A172 (cell line): ENCODE data around the gene LRRC27. TPM values are rescaled to one million over a fixed set of nuclear protein-coding genes. Genes with fewer than 3 reads are reported as not detected.
A peak's percentile ranks its signal among the peaks of the same experiment; 100 is the strongest.
"Not testable (repeated sequence)": the region's sequence is repeated elsewhere in the genome, so short reads cannot be mapped to it uniquely, and the experiment has no call there.

Source experiments
- DNase-seq: peaks from one replicate; pipeline ENCODE4 v3.0.0-alpha.2; 2015; ENCODE audit warnings: low spot score
- total RNA-seq: library from RNA; depleted of rRNA; stranded (reverse); fragments of >200 nt; shearing (Covaris generic); gene quantifications from 2 replicates; pipeline ENCODE4 v1.2.3, GENCODE V29; 2014

Gene LRRC27
- total RNA-seq, 1 experiment from 2014 or later = 1.6 TPM

GRCh38 chr10:132314881-132315280 is 17.1 kb upstream of the LRRC27 start:
- DNase-seq = not testable (repeated sequence)

GRCh38 chr10:132316133-132316532 is 15.9 kb upstream of the LRRC27 start:
- no peak for DNase-seq

- DNase-seq = not testable (repeated sequence)
These were observed 14.5 kb upstream of the LRRC27 start for GRCh38 chr10:132317477-132317876.

DNA sequence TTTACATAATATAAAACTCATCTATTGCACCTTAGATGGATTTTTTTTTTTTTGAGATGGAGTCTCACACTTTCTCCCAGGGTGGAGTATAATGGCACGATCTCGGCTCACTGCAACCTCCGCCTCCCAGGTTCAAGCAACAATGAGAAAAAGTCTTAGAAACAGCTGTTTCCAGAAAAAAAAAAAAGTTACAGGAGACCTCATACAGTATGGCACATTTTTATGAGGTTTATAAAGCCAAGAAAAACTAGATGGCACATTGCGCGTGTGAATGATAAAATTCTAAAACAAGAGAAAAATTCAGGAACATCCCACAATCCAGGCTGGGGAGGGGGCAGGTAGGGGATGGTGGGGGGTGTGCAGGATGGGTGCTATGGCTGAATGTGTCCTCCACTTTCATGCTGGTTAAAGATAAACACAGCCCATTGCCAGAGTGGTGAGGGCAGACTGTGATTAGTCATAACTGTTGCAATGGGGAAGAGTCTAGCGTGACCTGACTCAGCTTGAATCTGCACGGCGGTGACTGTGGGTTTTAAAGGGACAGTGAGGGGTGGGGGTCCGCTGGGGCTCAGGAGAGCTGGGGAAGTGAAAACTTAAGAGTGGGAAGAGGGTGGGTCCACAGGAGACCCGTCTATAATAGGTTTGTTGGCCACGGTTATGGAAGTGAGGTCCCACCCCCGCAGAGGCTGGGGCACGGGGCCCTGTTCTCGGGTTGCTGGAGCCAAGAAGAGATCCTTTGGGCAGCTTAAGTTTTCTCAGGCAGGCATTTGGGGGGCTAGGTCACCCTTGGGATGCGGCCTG is 11.9 kb upstream of the LRRC27 start:
- peak; percentile 76 for DNase-seq

DNA sequence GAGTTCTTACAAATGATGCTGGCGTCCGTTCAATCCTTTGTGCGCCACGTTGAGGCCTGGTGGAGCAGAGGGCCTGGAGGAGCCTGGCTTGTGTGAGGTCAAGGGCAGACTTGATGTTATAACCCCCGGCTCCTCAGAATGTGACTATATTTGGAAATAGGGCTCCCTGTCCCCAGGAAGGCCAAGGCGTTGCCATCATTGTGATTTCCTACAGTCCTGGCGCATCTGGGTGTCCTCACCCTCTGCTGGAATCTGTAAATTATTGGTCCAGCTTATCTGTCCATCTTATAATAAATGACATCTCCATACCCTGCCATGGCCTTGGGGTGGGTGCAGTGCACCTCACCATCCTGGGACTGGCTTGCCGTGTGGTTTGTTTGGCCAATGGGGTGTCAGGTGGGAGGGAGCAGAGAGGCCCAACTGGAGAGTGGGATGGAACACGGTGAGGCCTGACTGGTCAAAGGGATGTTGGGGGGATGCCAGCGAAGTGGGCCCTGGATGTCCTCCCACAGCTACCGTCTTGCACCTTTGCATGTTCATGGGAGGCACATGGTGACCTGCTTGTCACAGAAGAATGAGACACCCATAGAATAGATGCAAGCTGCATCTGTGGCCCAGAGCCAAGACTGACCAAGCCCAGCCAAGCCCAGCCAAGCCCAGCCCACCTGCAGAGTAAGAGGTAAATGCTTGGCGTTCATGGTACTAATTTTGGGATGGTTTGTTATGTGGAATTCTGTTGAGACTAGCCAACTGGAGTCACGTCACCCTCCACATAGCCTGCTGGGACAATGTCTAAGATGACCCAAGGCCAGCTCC is 11.1 kb upstream of the LRRC27 start:
- DNase-seq = no peak

DNA sequence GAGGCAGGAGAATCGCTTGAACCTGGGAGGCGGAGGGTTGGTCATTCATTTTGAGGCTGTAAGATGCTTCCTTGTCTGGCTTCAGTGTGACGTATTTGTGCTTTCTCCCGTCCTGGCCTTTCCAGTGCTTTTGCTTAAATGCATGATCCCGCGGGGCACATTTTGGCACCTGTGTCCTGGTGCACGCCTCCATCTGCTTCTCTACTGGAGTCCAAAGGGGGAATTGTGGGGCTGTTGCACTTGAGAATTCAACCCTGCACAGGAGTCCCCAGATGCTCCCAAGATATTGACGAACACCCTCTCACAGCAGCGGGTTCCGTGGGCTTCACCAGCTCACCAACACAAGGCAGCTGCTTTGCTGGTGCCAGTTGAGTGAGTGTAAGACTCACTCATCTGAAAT is 10.3 kb upstream of the LRRC27 start:
- DNase-seq = no peak

- DNase-seq = no peak
These were observed 9.4 kb upstream of the LRRC27 start for GRCh38 chr10:132322586-132323048.

DNA sequence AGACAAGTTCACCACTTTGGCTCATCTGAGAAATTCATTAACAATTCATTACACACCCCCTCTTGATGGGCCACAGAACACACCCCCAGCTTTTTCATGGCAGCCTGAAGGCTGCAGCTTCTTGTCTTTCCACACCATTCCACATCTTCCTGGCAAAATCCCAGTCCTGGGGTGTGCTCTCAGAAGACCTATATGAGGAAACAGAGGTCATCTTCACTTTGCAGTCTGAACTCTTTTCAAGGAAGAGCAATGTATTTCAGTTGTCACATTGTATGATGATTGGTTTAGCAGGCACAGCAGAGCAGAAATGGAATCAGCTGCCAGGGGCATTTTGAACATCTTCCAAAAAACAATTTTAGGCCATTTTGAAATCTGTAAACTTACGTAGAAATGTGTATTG is 7.8 kb upstream of the LRRC27 start:
- no peak for DNase-seq

DNA sequence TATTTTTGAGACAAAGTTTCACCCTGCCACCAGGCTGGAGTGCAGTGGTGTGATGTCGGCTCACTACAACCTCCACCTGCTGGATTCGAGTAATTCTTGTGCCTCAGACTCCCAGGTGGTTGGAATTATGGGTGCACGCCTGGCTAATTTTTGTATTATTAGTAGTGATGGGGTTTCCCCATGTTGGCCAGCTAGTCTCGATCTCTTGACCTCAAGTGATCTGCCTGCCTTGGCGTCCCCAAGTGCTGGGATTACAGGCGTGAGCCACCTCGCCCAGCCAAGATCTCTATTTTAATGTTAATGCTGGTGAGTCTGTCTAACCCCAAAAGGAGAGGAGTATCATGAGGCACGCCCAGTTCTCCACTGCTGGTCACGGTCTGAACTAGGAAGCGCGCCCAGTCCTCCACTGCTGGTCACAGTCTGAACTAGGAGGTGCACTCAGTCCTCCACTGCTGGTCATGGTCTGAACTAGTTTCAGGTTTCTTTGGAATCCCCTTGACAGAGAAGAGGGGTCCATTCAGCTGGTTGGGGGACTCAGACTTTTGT is 5.6 kb upstream of the LRRC27 start:
- no peak for DNase-seq

DNA sequence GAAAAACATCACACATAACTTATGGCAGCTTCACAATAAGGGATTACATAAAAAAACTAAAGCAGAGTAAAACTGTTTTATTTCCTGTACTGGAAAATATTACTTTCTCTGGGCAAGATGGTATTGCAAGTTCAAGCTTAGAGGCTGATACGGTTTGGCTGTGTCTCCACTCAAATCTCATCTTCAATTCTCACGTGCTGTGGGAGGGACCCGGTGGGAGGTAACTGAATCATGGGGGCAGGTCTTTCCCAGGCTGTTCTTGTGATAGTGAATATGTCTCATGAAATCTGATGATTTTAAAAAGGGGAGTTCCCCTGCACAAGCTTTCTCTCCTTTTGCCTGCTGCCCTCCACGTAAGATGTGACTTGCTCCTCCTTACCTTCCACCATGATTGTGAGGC is 5.1 kb upstream of the LRRC27 start:
- DNase-seq = peak; percentile 35

DNA sequence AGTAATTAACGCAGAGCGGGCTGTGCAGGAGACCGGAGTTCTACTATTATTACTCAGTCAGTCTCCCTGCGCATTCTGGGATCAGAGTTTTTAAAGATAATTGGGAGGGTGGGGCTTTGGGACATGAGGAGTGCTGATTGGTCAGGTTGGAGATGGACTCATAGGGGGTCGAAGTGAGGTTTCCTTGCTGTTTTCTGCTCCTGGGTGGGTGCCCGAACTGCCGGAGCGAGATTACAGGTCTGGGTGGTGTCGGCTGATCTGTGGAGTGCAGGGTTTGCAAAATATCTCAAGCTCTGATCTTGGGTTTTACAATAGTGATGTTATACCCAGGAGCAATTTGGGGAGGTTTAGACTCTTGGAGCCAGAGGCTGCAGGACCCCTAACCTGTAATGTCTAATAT is 3.9 kb upstream of the LRRC27 start:
- no peak for DNase-seq

GRCh38 chr10:132328738-132329137 is 3.3 kb upstream of the LRRC27 start:
- DNase-seq = no peak

DNA sequence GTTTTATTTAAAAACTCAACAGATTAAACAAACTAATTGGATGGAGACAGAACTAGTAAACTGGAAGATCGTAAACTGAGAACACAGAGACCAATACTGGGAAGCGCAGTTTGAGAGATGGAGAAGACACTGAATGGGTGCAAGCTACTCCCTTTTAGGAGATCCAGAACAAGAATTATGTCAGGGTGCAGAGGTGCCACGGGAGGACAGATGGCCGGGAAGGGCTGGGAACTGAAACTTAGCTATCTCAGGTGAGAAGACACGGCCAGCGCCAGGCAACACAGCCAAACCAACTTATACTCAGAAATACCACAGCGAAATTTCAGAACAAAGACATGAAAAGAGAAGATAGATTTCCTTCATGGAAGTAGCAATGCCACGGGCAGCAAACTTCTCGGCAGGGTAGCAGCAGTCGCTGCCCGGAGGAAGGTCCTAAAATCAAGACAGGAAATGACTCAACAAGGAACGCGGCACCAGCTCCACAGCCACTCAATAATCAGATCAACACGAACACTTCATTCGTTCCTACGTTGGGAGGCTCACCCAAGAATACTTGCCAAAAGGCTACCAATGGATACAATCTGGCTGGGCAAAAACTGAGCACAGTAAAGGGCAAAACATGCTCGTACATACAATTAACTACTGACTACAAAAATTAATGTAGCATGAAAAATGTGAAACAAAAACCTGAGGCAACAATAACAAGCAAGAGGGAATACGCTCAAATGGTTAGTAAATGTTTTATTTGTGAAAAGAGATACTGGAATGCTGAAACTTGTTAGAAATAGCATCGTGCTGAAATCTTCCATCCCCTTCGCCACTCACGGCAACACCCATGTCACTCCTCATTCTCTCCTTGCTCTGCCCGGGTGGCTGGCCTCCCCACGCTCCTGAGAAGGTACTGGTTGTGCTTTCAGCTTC is 2.2 kb upstream of the LRRC27 start:
- DNase-seq = peak; percentile 71

GRCh38 chr10:132330486-132330833 is 1.5 kb upstream of the LRRC27 start:
- DNase-seq = no peak

DNA sequence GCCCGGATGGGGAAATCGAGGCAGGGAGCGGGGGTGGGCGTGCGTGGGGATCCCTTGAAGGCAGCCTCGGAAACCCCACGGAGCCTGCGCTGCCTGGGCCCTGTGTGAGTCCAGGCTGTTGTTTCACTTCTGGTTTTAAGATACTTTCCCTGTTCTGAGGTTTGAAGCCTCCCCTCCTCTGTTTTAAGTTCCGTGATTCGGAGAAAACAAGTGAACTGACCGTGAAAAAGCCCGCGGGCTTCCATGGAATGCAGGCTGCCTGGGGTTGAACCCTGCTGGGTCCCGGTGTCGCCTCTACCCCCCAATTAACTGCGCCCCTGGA is 401 bp downstream of the LRRC27 start:
- DNase-seq = no peak

DNA sequence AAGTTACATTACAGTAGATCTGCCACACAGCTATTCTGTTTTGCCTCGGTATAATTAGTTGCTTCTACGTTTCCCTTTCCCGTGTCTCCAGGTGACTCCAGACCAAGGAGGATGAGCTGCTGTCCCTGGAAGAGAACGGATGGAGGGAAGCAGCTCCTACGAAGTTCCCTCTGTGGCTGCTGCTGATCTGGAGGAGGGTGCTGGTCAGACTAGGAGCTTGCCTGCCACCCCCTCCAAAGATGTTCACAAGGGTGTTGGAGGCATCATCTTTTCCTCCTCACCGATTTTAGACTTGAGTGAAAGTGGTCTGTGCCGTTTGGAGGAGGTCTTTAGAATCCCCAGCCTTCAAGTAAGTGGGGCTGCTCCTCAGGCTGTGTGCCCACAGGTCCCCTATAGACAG is 1.4 kb downstream of the LRRC27 start:
- no peak for DNase-seq

GRCh38 chr10:132334631-132335188 is 2.7 kb downstream of the LRRC27 start:
- DNase-seq = no peak

- DNase-seq = peak; percentile 67
These were observed 3.4 kb downstream of the LRRC27 start for GRCh38 chr10:132335189-132336063.

DNA sequence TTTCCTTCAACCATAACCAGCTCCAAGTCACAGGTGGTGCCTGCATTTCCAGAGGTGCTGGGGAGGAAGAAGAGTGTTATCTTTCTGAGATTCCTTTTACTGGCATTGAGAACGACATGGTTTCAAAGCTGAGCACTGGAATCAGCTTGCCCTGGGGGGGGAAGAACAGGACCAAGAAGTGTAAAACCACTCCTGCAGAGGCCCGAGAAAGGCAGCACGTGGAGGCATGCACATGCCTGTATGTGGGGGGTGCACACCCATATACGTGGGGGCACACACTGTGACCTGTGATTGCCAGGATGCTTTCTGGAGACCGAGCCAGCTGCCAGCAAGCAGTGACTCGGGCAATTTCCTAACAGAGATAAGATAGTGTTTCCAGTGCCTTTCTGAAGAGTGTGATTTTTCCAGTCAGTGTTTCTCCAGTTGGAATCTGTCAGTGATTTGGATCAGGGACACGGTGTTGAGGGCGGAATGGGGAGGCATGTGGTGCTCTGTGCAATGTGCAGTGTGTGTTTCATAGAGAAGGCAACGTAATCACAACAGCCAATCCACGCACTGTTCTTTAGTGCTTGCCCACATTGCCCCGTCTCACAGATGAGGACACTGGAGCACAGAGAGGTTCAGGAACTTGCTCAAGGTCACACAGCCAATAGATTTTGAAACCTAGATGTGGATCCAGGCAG is 4.2 kb downstream of the LRRC27 start:
- DNase-seq = no peak

- no peak for DNase-seq
These were observed 5.0 kb downstream of the LRRC27 start for GRCh38 chr10:132336919-132337407.
